GM19099 (cell line): ENCODE data around the gene IER3.

Experiments
- POLR2A ChIP-seq: IDR thresholded peaks from 3 replicates; pipeline ENCODE4 v1.6.1; 2011; ENCODE audit warnings: low read depth; ENCODE audit not compliant: insufficient read length; ENCODE audit errors: extremely low read depth

IER3 gene

GRCh38 chr6:30776390-30777154, 32.2 kb upstream of the IER3 start:
- no peak for TF ChIP-seq POLR2A

GRCh38 chr6:30775104-30775503, 30.8 kb upstream of the IER3 start:
- no peak for TF ChIP-seq POLR2A

- TF ChIP-seq POLR2A = no peak
Observed at GRCh38 chr6:30774701-30775100, 30.4 kb upstream of the IER3 start.

GRCh38 chr6:30770592-30770991, 26.2 kb upstream of the IER3 start:
- TF ChIP-seq POLR2A = no peak

- no peak for TF ChIP-seq POLR2A
Observed at GRCh38 chr6:30769853-30770524, 25.6 kb upstream of the IER3 start.

- no peak for TF ChIP-seq POLR2A
Observed at GRCh38 chr6:30769088-30769852, 24.9 kb upstream of the IER3 start.

GRCh38 chr6:30768634-30769087, 24.3 kb upstream of the IER3 start:
- no peak for TF ChIP-seq POLR2A

- TF ChIP-seq POLR2A = no peak
Observed at GRCh38 chr6:30767944-30768301, 23.6 kb upstream of the IER3 start.

- TF ChIP-seq POLR2A = no peak
Observed at GRCh38 chr6:30767158-30767943, 23.0 kb upstream of the IER3 start.

- no peak for TF ChIP-seq POLR2A
Observed at GRCh38 chr6:30766461-30767157, 22.3 kb upstream of the IER3 start.

- TF ChIP-seq POLR2A = peak; percentile 22
Observed at GRCh38 chr6:30763618-30764489, 19.5 kb upstream of the IER3 start.

- TF ChIP-seq POLR2A = no peak
Observed at GRCh38 chr6:30763155-30763617, 18.8 kb upstream of the IER3 start.

GRCh38 chr6:30761791-30762429, 17.6 kb upstream of the IER3 start:
- no peak for TF ChIP-seq POLR2A
